Activated CD8-positive, alpha-beta memory T cell treated with anti-CD3 and anti-CD28 coated beads, Interleukin-2, amount 50 U/mL, for 48 hours (primary cell): ENCODE results near the gene NSUN6.

Source experiments
- DNase-seq: peaks from one replicate; pipeline ENCODE4 v3.0.0-alpha.2; 2020

Gene NSUN6

GRCh38 chr10:18497806-18498369 lies 153.5 kb downstream of the NSUN6 start:
- DNase-seq = no peak
